C4-2B (cell line): ENCODE measurements around the gene SLC31A1.

ENCODE experiments used
- H3K27ac ChIP-seq: fragments of 450-650 bp; 2 replicates; pipeline ENCODE4 v1.5.1; 2017
- ZFX ChIP-seq: fragments of 450-650 bp; IDR thresholded peaks from 2 replicates; pipeline ENCODE4 v1.6.1; 2017
- TF ChIP-seq, protein P1 (sequence below): fragments of 450-650 bp; conservative IDR thresholded peaks from 2 replicates; pipeline ENCODE4 v1.5.1; 2017; ENCODE audit warnings: mild to moderate bottlenecking

SLC31A1 gene

DNA sequence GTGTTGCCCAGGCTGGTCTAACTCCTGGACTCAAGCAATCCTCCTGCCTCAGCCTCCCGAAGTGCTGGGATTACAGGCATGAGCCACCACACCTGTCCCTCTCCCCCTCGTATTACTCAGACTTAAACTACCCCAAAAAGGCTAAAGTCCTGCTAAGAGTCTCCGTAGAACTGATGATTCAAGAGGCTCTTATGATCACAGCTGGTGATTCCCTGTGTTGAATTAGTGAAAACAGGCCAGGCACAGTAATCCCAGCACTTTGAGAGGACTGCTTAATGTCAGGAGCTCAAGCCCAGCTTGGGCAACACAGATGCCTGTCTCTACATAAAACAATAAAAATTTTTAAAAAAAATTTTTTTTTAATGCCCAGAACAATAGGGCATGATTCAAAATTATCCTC is 44.8 kb downstream of the SLC31A1 start:
- TF ChIP-seq ZFX = no peak
- TF ChIP-seq, protein P1, sequence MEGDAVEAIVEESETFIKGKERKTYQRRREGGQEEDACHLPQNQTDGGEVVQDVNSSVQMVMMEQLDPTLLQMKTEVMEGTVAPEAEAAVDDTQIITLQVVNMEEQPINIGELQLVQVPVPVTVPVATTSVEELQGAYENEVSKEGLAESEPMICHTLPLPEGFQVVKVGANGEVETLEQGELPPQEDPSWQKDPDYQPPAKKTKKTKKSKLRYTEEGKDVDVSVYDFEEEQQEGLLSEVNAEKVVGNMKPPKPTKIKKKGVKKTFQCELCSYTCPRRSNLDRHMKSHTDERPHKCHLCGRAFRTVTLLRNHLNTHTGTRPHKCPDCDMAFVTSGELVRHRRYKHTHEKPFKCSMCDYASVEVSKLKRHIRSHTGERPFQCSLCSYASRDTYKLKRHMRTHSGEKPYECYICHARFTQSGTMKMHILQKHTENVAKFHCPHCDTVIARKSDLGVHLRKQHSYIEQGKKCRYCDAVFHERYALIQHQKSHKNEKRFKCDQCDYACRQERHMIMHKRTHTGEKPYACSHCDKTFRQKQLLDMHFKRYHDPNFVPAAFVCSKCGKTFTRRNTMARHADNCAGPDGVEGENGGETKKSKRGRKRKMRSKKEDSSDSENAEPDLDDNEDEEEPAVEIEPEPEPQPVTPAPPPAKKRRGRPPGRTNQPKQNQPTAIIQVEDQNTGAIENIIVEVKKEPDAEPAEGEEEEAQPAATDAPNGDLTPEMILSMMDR = no peak
- no peak overlapping the region for H3K27ac ChIP-seq

DNA sequence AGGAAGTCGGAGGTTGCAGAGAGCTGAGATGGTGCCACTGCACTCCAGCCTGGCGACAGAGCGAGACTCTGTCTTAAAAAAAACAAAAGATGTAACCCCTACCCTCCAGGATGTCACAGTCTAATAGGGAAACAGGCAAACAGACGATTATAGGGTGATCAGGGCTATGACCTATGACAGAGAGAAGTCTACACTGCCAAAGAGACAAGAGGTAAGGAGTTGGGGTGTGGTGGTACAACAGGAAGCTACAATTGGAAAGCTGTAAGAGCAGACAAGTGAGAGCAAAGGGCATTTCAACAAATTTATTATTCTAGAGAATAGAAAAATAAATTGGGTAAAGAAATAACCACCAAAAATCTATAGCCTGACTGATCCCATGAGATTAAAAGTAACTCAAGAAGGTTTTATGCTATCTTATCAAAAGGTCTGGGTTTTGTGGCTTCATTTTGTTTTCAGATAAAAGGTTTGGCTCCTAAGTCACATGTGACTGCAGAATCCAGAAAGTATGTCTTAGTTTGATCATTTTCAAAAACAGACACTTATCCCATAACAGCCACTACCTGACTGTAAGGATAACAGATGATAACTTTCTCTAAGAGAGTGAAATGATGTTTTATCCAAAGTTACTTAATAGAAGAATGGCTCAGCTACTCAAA is 46.7 kb downstream of the SLC31A1 start:
- no peak overlapping the region for H3K27ac ChIP-seq
- no peak for TF ChIP-seq ZFX
- TF ChIP-seq, protein P1 = no peak

DNA sequence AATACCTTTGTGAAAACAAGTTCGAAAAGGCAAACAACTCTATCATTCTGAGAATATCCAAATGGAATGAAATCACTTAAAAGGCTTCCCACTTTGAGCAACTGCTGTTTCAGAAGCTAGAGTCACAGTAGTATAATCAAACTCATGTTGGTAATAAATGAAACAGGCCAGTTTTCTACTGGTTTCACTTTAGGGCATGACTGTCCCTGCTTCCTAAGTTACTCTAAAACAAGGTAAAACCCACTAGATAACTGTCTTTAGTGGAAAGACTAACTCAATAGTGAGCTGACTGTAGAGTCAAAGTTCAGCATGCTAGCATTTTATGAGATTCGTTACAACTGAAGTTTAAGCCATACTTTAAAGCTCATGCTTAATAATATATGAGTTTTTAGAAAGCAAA is 48.0 kb downstream of the SLC31A1 start:
- H3K27ac ChIP-seq = no peak overlapping the region
- TF ChIP-seq ZFX = no peak
- TF ChIP-seq, protein P1 = no peak

DNA sequence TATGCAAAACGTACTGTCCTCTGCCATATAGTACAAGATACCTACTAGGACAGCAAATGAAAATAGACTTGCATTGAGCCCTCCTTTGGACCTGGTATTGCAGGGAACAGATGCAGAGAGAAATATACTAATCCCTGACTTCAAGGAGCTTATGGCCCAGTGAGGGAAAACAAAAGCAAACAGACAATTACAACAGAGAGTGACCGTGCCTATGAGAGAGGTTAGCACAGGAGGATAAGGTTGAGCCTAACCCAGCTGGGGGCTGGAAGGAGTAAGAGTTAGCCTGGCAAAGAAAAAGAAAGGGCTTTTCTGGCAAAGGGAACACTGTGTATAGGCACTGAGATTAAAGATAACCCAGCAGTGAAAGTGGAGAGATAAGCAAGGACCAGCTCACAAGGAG is 48.5 kb downstream of the SLC31A1 start:
- TF ChIP-seq, protein P1 = no peak
- no peak for TF ChIP-seq ZFX
- no peak overlapping the region for H3K27ac ChIP-seq

DNA sequence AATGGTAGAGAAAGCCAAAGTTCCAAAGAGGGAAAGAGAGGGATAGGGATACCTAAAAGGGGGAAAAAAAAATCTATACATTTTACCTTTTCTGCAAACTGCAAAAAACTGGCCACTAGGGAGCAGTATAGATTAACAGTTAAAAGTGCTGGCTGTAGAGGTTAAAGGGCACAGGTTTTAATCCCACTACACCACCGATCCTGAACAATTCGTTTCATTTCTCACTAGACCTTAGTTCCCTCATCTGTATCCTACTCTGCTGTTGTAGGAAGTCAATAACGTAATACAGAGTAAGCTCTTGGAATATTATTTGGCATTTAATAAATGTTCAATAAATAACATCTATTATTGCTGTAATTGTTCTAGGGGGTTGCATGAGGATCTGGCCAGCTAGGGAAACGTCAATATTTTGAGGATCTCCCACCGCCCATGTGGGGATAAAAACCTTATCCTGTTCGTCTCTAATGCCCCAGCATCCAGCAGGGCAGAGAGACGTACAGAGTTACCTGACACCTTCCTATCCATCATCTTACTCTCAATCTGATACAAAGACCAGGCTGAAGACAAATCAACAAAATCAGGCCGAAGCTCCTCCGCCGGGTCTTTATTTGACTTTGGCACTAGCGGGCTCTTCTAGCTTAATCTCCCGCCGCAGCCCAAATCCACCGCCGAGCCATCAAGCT is 53.3 kb downstream of the SLC31A1 start:
- H3K27ac ChIP-seq = peak overlapping the region; percentile 88

DNA sequence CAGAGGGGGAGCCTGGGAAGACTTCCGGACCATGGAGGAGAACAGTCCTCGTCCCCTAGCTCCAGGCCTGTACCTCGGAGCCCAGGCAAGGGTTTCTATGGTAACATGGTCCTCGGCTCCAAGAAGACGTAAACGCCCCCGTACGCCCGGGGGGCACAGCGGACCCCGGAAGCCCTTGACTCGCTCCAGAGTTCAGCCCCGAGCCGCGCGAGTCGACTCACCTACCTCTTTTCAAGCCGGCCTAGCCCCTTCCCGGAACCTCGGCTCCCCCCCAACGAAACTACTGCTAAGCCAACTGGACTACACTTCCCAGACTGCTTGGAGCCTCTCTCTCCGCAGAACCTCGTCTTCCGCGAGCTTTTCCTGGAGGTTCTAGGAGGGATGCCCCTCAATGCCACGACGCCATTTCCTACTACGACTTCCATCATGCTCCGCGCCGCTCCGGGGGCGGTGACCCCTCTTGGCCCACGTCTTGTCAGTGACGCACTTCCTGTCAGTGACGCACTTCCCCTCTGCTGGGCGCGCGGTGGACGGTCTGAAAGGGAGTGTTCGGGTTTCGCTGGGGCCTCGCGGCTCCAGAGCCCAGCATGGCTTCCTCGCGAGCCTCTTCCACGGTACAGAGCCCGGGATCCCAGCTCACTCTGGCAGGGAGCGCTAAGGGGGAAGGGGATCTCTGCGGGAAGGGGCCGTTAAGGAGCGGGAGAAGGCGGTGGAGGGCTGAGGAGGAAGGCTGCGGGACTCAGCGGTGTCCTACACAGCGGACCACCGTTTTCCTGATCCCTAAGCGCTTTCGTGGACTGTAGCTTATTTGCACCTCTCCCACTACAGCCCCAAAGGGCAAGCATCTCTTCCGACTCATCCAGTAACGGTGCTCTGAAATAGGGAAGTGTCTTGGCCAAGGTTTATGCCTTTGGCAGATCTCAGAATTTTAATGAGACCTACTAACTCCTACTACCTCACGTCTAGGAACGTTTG is 54.1 kb downstream of the SLC31A1 start, which contains the start of the genes CDC26 and PRPF4:
Gene CDC26 (minus strand): TSS at position 416 of the 975 bp plus-strand sequence. CDS start 3,065 bp downstream, outside the sequence.
Gene PRPF4 (plus strand): TSS at position 502 of the 975 bp plus-strand sequence. CDS start 86 bp downstream, at position 588.
- TF ChIP-seq ZFX = peak; percentile 50; the same call in 1 of the 2 replicates
- TF ChIP-seq, protein P1 = no peak

More for the DNA sequence above, 53.3 kb downstream of the SLC31A1 start:
- TF ChIP-seq ZFX = no peak
- TF ChIP-seq, protein P1 = peak; percentile 88

More for the DNA sequence above, 54.1 kb downstream of the SLC31A1 start, which contains the start of the genes CDC26 and PRPF4:
- H3K27ac ChIP-seq = peak within 1 kb of the TSS; percentile 88
